Ascending aorta (tissue), 2 donors: ENCODE results near the gene LETM1. TPM values are rescaled to one million over a fixed set of nuclear protein-coding genes. Genes with fewer than 3 reads are reported as not detected.
A peak's percentile ranks its signal among the peaks of the same experiment; 100 is the strongest.

Experiments
- DNase-seq, 2 donors: peaks; one replicate each; pipeline ENCODE4 v3.0.0-alpha.2; 2019; ENCODE audit warnings: low spot score in 2 of 2
- H3K27ac ChIP-seq, 2 donors: fragments of 200-600 bp; sonication (generic); one replicate each; pipeline ENCODE4 v1.5.1; 2016 to 2017; ENCODE audit warnings: mild to moderate bottlenecking in 1 of 2
- H3K27me3 ChIP-seq: fragments of 200-600 bp; sonication (generic); one replicate; pipeline ENCODE4 v1.5.1; 2017
- H3K36me3 ChIP-seq, 2 donors: fragments of 200-600 bp; sonication (generic); one replicate each; pipeline ENCODE4 v1.5.1; 2016
- H3K4me1 ChIP-seq, 2 donors: fragments of 200-600 bp; sonication (generic); one replicate each; pipeline ENCODE4 v1.5.1; 2016 to 2017; ENCODE audit warnings: mild to moderate bottlenecking in 1 of 2
- H3K4me3 ChIP-seq, 2 donors: fragments of 200-600 bp; sonication (generic); one replicate each; pipeline ENCODE4 v1.5.1; 2016 to 2017; ENCODE audit warnings: mild to moderate bottlenecking in 1 of 2
- H3K9me3 ChIP-seq, 2 donors: fragments of 200-600 bp; sonication (generic); one replicate each; pipeline ENCODE4 v1.5.1; 2016
- CTCF ChIP-seq, 3 experiments: fragments of 200-600 bp in 2 of 3; fragments of 450-650 bp in 1 of 3; sonication (generic) in 2 of 3; IDR thresholded peaks; one replicate each; pipeline ENCODE4 v1.5.1; 2016 to 2019; ENCODE audit warnings: antibody characterized with exemption in 3 of 3, mild to moderate bottlenecking in 1 of 3, moderate library complexity in 1 of 3
- intact Hi-C: fragments of 100-400 bp; cut with DNase I; formaldehyde crosslinking; loops from one replicate; pipeline ENCODE4 v1.15.1; 2023
- total RNA-seq: library from RNA; depleted of rRNA; stranded (reverse); fragments of >200 nt; gene quantifications from one replicate; pipeline ENCODE4 v1.1.0, GENCODE V29; 2016

Gene LETM1
- total RNA-seq = 37.7 TPM

GRCh38 chr4:1856071-1856942, at the start of gene LETM1:
LETM1 (minus strand) TSS chr4:1856156; CDS start chr4:1855950, 206 bp downstream.
- H3K9me3 ChIP-seq = no peaks in the 10 kb centered on the region
- DNase-seq = peak; percentile 86 to 97
- peak within 1 kb of the TSS; percentile 78 to 82 for H3K27ac ChIP-seq
- peaks cover 0 to 10% of the 10 kb centered on the region in 2 donors for H3K4me1 ChIP-seq
- no peaks in the 10 kb centered on the region for H3K36me3 ChIP-seq
- no peaks in the 10 kb centered on the region for H3K27me3 ChIP-seq
- intact Hi-C loops = loop anchor here (1.0 to 10.0 kb wide), 9 partner anchors 14 to 1218 kb away; partner anchors contain the start of genes CTBP1, FAM193A, FAM53A and GRK4
- peak within 1 kb of the TSS; percentile 85 to 86 for H3K4me3 ChIP-seq
- TF ChIP-seq CTCF (IDR thresholded peaks at IDR 0.05) = peak in 1 of 3 experiments; percentile 28

- Histone ChIP-seq H3K27me3 (no peaks in the 10 kb centered on the region), H3K36me3 (peaks cover 17 to 27% of the 10 kb centered on the region in 2 donors)
- intact Hi-C loops = no loop called here
Measured at GRCh38 chr4:1904042-1904441, 48.1 kb upstream of the LETM1 start.

GRCh38 chr4:1903035-1903434, 47.1 kb upstream of the LETM1 start:
- Histone ChIP-seq H3K9me3 (no peaks in the 10 kb centered on the region), H3K36me3 (peaks cover 17 to 24% of the 10 kb centered on the region in 2 donors), H3K4me3 (no peak overlapping the region), H3K27ac (no peak overlapping the region), H3K27me3 (no peaks in the 10 kb centered on the region), H3K4me1 (no peaks in the 10 kb centered on the region)
- intact Hi-C loops = no loop called here
- no peak for TF ChIP-seq CTCF (IDR thresholded peaks at IDR 0.05)
- peak in 1 of 2 donors; percentile 51 for DNase-seq

More at GRCh38 chr4:1904042-1904441, 48.1 kb upstream of the LETM1 start:
- H3K27ac ChIP-seq = no peak overlapping the region
- no peaks in the 10 kb centered on the region for H3K9me3 ChIP-seq
- H3K4me3 ChIP-seq = no peak overlapping the region
- DNase-seq = peak in 1 of 2 donors; percentile 15
- H3K4me1 ChIP-seq = no peaks in the 10 kb centered on the region
- TF ChIP-seq CTCF (IDR thresholded peaks at IDR 0.05) = no peak

- Histone ChIP-seq H3K27ac (no peak overlapping the region), H3K9me3 (no peaks in the 10 kb centered on the region), H3K27me3 (no peaks in the 10 kb centered on the region), H3K36me3 (peaks cover 17 to 24% of the 10 kb centered on the region in 2 donors), H3K4me1 (no peaks in the 10 kb centered on the region), H3K4me3 (no peak overlapping the region)
- intact Hi-C loops = no loop called here
- no peak for TF ChIP-seq CTCF (IDR thresholded peaks at IDR 0.05)
- DNase-seq = peak in 1 of 2 donors; percentile 28
Measured at GRCh38 chr4:1902243-1902642, 46.3 kb upstream of the LETM1 start.

GRCh38 chr4:1901127-1901526, 45.2 kb upstream of the LETM1 start:
- H3K27me3 ChIP-seq = no peaks in the 10 kb centered on the region
- no peaks in the 10 kb centered on the region for H3K9me3 ChIP-seq
- no peak for TF ChIP-seq CTCF (IDR thresholded peaks at IDR 0.05)
- no peak overlapping the region for H3K4me3 ChIP-seq
- H3K36me3 ChIP-seq = peaks cover 17 to 24% of the 10 kb centered on the region in 2 donors
- no peak overlapping the region for H3K27ac ChIP-seq
- H3K4me1 ChIP-seq = no peaks in the 10 kb centered on the region
- peak in 1 of 2 donors; percentile 24 for DNase-seq
- intact Hi-C loops = no loop called here
